HFFc6 (cell line): Measurements from ENCODE around the gene PANX2. TPM values are rescaled to one million over a fixed set of nuclear protein-coding genes. Genes with fewer than 3 reads are reported as not detected.

ENCODE experiments used
- DNase-seq: peaks from one replicate; pipeline ENCODE4 v3.0.0-alpha.2; 2018
- H3K27ac Mint-ChIP-seq: 2 replicates; pipeline ENCODE4 v1.8.0; 2020; ENCODE audit warnings: mild to moderate bottlenecking, mixed read lengths
- H3K27me3 Mint-ChIP-seq: 2 replicates; pipeline ENCODE4 v1.8.0; 2021; ENCODE audit warnings: mild to moderate bottlenecking, moderate library complexity, mixed read lengths; ENCODE audit not compliant: insufficient read depth
- H3K36me3 Mint-ChIP-seq: 2 replicates; pipeline ENCODE4 v1.8.0; 2021; ENCODE audit warnings: low read depth, mixed read lengths
- H3K4me1 Mint-ChIP-seq: 2 replicates; pipeline ENCODE4 v1.8.0; 2020; ENCODE audit warnings: low read depth, mixed read lengths
- H3K4me3 Mint-ChIP-seq: 2 replicates; pipeline ENCODE4 v1.8.0; 2020; ENCODE audit warnings: mild to moderate bottlenecking, moderate library complexity, mixed read lengths
- H3K9me3 Mint-ChIP-seq: 2 replicates; pipeline ENCODE4 v1.8.0; 2020; ENCODE audit warnings: mild to moderate bottlenecking, mixed read lengths
- total RNA-seq, 6 experiments: library from RNA; stranded (reverse); fragmentation: NEBNext Ultra II Directional; extraction: Animal tissue kit (Norgen Biotek cat#: 25700); gene quantifications; 2 replicates in 1 of 6; 3 replicates in 5 of 6; pipeline ENCODE4 v1.2.3, GENCODE V29; 2021
- TF ChIP-seq, protein P1 (sequence below): fragments of 200-600 bp; sonication (generic); IDR thresholded peaks from 2 replicates; pipeline ENCODE4 v1.5.0; 2021; ENCODE audit warnings: antibody characterized with exemption, mild to moderate bottlenecking

The PANX2 gene
- total RNA-seq, 6 experiments from 2014 or later: 1.2 to 2.3 (median 1.3) TPM

DNA sequence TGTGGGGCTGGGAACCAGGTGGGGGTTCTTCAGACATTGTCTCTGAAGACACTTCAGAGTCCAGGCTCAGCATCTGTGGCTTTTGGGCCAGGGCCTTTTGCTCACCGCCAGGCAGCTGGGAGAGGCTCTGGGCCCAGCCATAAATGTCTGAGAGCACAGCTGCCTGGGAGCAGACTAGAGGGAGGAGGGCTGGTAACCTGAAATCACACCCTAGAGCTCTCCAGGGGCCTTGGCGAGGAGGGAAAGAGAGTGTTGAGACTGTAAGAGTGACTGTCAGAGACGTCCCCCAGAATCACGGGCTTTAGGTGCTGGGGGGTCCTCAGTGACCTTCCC, 19.3 kb downstream of the PANX2 start:
- peak overlapping the region; percentile 70 for H3K27ac Mint-ChIP-seq
- no peak for DNase-seq
- TF ChIP-seq, protein P1, sequence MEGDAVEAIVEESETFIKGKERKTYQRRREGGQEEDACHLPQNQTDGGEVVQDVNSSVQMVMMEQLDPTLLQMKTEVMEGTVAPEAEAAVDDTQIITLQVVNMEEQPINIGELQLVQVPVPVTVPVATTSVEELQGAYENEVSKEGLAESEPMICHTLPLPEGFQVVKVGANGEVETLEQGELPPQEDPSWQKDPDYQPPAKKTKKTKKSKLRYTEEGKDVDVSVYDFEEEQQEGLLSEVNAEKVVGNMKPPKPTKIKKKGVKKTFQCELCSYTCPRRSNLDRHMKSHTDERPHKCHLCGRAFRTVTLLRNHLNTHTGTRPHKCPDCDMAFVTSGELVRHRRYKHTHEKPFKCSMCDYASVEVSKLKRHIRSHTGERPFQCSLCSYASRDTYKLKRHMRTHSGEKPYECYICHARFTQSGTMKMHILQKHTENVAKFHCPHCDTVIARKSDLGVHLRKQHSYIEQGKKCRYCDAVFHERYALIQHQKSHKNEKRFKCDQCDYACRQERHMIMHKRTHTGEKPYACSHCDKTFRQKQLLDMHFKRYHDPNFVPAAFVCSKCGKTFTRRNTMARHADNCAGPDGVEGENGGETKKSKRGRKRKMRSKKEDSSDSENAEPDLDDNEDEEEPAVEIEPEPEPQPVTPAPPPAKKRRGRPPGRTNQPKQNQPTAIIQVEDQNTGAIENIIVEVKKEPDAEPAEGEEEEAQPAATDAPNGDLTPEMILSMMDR: no peak
- H3K27me3 Mint-ChIP-seq: peaks cover 4% of the 10 kb centered on the region
- peaks cover 31% of the 10 kb centered on the region for H3K4me1 Mint-ChIP-seq
- no peak overlapping the region; the same call in 1 of the 2 replicates for H3K4me3 Mint-ChIP-seq
- H3K36me3 Mint-ChIP-seq: peaks cover 5% of the 10 kb centered on the region; the same call in 1 of the 2 replicates
- no peaks in the 10 kb centered on the region for H3K9me3 Mint-ChIP-seq

DNA sequence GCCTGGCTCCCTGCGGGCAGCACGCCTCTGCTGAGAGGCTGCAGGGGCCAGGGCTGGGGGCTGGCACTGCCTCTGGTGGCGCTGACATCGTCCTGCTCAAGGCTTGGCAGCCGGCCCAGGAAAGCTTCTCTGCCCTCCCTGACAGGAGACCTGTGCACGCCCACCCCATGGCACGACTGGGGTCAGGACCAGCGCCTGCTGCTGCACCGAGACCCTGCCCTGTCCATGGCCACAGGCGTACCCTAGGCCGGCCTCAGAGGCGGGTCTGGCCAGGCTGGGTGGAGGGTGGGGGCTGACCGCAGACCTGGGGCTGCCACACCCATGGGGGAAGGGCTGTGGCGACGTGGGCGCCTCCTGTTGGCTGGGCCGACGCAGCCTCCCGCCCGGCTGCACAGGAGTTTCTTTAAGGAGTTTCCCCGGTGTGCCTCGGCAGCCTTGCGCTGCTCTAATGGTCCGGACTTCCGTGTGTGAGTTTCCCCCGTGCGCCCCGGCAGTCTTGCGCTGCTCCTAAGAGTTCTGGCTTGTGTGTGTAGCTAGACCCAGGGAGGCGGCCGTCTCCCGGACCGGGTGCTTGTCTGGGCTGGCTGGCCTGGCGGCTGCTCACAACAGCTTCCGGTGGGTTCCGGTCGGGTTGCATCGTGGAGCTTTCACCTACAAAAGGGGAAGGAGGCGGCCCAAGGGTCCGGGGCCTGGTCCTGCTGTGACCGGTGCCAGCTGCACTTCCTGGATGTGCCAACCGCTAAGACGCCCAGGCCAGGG, 19.8 kb downstream of the PANX2 start:
- TF ChIP-seq, protein P1: peak; percentile 69
- peaks cover 31% of the 10 kb centered on the region for H3K4me1 Mint-ChIP-seq
- peak overlapping the region; percentile 66 for H3K4me3 Mint-ChIP-seq
- DNase-seq: peak; percentile 44
- peaks cover 4% of the 10 kb centered on the region for H3K27me3 Mint-ChIP-seq
- H3K9me3 Mint-ChIP-seq: no peaks in the 10 kb centered on the region
- peaks cover 5% of the 10 kb centered on the region; the same call in 1 of the 2 replicates for H3K36me3 Mint-ChIP-seq
- peak overlapping the region; percentile 70 for H3K27ac Mint-ChIP-seq

DNA sequence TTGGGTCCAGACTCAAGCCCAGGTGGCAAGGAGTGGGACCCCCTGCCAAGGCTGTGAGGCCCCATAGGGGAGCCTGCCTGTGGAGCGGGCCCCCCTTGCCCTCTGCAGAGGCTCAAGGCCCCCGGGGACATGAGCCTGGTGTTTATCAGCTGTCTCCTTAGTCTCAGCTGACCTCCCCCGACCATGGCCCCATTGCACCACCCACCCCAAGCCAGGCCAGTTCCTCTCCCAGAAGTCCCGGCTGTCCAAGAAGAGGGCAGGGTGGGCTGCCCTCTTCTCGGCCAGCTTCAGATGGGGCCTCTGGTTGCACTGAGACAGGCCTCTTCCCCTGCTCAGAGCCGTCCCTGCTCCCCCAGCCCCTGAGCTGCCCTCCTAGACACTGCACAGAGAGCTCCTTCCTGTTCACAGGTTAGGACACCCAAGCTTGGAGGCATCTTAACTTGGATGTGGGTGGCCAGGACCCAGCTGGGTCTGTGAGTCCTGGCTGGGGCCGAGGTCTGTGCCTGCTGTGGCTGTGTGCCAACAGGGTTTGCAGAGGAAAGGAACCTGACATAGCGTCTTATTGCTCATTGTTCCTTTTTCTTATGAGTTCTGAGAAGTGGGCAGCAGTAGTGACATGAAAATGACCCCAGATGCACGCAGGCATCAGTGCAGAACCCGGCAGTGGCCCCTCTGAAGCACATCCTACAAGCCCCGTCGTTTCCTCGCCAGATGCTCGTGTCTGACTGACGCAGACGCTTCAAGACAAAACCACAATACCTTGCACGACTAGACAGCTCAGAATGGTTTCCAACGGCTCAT, 20.6 kb downstream of the PANX2 start:
- H3K9me3 Mint-ChIP-seq: no peaks in the 10 kb centered on the region
- peaks cover 31% of the 10 kb centered on the region for H3K4me1 Mint-ChIP-seq
- H3K4me3 Mint-ChIP-seq: peak overlapping the region; percentile 66; the same call in 1 of the 2 replicates
- H3K27ac Mint-ChIP-seq: peak overlapping the region; percentile 42
- TF ChIP-seq, protein P1: no peak
- peaks cover 5% of the 10 kb centered on the region; the same call in 1 of the 2 replicates for H3K36me3 Mint-ChIP-seq
- H3K27me3 Mint-ChIP-seq: peaks cover 4% of the 10 kb centered on the region
- no peak for DNase-seq

DNA sequence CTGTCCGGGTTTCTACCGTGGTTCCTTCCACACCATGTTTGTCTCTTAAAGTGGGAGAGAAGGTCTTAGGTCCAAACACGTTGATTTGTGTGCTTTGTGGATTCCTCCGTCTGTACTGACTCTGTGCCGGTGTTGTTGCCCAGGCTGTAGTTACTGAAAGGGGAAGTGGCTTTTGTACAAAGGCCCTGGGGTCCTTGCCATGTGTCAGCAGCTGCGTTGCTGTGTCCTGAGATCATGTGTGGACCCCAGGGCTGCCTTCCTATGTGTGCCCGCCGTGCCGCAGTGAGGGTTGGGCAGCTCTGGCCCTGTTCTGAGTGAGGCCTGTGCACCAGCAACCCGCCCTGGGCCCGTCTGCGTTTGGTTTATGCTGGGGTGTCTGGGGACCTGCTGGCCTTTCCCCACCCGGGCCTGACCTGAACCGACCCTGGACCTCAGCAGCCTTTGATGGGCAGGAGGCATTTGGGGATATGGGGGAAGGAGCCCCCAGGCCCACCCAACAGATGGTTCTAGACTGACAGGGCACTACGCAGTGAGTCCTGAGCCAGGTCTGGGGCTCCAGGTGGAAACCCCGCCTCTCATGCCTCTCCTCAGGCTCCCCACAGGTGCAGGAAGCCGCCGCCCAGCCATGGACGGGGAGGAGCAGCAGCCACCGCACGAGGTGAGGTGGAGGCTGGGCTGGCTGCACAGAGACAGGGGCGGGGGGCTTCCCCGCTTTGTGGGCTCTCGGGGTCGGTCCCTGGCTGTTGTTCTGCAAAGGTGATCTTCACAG, 22.1 kb downstream of the PANX2 start:
- Mint-ChIP-seq H3K27ac (no peak overlapping the region), H3K4me3 (no peak overlapping the region), H3K9me3 (no peaks in the 10 kb centered on the region), H3K4me1 (peaks cover 26% of the 10 kb centered on the region), H3K36me3 (no peaks in the 10 kb centered on the region), H3K27me3 (no peaks in the 10 kb centered on the region; the same call in 1 of the 2 replicates)
- TF ChIP-seq, protein P1: no peak
- DNase-seq: no peak

DNA sequence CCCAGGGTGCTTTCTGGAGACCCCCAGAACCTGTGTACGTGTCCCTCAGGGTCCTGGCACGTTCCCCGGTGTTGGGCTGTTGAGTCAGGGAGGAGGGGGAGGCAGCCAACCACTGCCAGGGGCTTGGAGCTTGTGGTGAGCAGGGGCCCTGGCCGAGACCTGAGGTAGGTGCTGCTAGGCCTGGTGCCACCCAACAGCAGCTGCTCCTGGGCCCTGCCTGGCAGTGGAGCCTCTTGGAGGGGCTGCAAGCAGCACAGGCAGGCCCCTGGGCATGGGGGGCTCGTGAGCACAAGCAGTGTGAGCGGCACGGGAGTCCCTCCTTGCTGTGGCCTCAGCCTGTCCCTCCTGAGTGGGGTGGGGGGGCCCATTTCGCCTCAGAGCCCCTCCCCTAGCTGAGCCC, 23.1 kb downstream of the PANX2 start:
- H3K36me3 Mint-ChIP-seq: no peaks in the 10 kb centered on the region
- TF ChIP-seq, protein P1: no peak

More for the DNA sequence above, 23.1 kb downstream of the PANX2 start:
- Mint-ChIP-seq H3K4me3 (no peak overlapping the region), H3K27me3 (no peaks in the 10 kb centered on the region; the same call in 1 of the 2 replicates), H3K9me3 (no peaks in the 10 kb centered on the region), H3K27ac (no peak overlapping the region), H3K4me1 (peaks cover 26% of the 10 kb centered on the region)
- no peak for DNase-seq
